ENCODE data around the gene ATP2B2. TPM values are rescaled to one million over a fixed set of nuclear protein-coding genes. Genes with fewer than 3 reads are reported as not detected.

The ATP2B2 gene
- total RNA-seq (2014; rRNA removed; shearing (Covaris generic)) = 0.04 and 0.21 TPM in 2 replicates

DNA sequence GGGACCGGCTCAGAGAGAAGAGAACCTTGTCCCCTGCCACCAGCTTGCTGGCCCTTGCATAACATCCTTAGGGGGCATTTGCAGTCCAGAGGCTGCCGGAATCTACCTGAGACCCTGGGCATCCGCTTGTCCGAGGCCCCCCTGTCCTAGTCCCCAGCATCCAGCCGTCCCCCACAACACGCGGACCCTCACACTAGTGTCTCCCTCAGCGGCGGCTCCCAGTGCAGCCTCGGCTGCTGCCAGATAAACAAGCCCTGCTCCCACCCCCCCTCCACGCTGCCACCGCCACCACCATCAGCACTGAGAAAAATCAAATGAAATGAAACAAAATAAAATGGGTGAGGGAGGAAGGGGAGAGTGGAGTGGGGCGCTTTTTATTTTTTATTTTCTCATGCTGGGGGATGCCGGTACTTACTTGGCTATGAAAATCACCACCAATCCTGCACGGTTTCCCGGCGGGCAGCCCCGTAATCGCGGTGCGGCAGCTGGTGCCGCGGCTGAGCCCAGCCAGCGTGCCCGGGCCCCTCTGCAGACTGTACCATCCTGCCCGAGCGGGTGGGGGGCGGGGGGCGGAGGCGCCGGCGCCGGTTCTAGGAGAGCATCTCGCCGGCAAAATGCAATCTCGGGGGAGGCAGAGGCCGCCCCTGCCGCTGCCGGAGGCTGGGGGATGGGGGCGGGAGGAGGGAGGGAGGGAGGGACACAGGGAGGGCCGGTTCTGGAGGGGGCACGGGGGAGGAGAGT, at the start of gene ATP2B2:
ATP2B2 (minus strand) TSS at position 537 of the 741 bp plus-strand sequence. CDS start 56,043 bp downstream, outside the sequence.
- DNase-seq = peak; percentile 95
- peaks cover 8% of the 10 kb centered on the region for H3K27me3 ChIP-seq (ENCODE audit: control insufficient read depth, insufficient read depth, low read length)
- H3K4me3 ChIP-seq (ENCODE audit: insufficient read depth, low read depth, low read length) = peak within 1 kb of the TSS; percentile 28; the same call in 1 of the 2 replicates
- no peaks in the 10 kb centered on the region for H3K36me3 ChIP-seq (replicated peaks; ENCODE audit: control insufficient read depth, insufficient read depth, low read length)

DNA sequence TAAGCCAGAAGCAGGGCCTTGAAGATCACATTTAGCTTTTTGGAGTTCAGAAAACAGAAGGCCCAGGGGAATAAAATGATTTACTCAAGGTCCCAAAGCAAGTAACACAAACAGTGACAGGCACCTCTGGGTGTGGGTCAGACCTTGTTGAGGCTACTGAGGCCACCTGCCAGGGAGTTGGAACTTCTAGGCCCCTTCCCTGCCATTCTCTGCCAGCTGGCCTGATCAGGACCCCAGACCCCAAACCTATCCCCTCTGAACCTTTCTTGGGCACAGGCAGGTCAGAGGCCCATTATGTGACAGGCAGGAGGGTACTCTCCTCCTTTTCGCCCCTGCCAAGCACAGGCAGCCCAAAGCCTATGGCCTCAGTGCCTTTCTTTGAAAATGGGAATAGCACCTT, 49.4 kb upstream of the ATP2B2 start:
- no peak overlapping the region for H3K4me3 ChIP-seq (ENCODE audit: insufficient read depth, low read depth, low read length)
- H3K36me3 ChIP-seq (replicated peaks; ENCODE audit: control insufficient read depth, insufficient read depth, low read length) = no peaks in the 10 kb centered on the region
- no peak for DNase-seq
- no peaks in the 10 kb centered on the region; the same call in 1 of the 2 replicates for H3K27me3 ChIP-seq (ENCODE audit: control insufficient read depth, insufficient read depth, low read length)

DNA sequence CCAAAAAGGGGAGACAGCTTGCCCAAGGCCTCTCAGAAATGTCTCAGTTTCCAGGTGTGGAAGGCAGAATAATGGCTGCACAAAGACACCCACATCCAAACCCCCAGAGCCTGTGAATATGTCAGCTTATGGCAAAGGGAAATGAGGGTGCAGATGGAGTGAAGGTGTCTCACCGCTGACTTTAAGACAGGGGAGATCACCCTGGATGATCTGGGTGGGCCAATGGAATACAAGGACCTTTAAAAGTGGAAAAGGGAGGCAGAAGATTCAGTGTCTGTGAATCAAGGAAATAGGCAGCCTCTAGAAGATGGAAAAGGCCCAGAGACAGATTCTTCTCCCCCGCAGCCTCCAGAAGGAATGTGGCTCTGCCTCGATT, 48.8 kb upstream of the ATP2B2 start:
- Histone ChIP-seq H3K36me3 (replicated peaks; ENCODE audit: control insufficient read depth, insufficient read depth, low read length) (no peaks in the 10 kb centered on the region), H3K4me3 (ENCODE audit: insufficient read depth, low read depth, low read length) (no peak overlapping the region), H3K27me3 (ENCODE audit: control insufficient read depth, insufficient read depth, low read length) (no peaks in the 10 kb centered on the region; the same call in 1 of the 2 replicates)
- DNase-seq = no peak

DNA sequence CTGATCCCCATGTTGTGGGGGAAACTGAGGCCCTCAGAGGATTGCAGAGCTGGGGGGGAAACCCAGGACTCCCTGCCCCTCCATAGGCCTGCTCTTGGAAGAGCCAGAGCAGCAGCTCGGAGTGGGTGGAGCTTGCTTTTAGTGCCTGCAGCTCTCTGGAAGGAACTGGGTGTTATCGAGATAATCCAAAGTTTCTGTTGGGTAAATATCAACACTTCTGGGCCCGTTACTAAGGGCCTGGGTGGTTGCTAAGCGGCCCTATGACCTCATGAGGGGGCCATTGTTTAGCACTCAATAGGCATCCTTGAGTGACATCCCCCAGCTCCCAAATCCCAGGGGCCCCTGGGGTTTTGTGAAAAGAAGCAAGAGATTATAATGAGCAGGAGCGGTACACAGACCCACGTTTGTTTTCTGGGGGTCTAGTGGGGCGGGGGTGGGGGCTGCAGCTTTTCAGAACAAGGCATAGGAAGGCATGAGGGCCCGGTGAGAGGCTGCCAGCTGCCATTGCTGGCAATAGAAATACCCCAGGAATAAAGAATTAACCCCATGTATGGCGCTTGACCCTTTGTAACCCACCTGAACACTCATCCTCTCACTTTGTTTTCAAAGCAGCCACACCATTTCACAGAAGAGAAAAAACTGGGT, 48.3 kb upstream of the ATP2B2 start:
- Histone ChIP-seq H3K4me3 (ENCODE audit: insufficient read depth, low read depth, low read length) (no peak overlapping the region), H3K36me3 (replicated peaks; ENCODE audit: control insufficient read depth, insufficient read depth, low read length) (no peaks in the 10 kb centered on the region), H3K27me3 (ENCODE audit: control insufficient read depth, insufficient read depth, low read length) (no peaks in the 10 kb centered on the region; the same call in 1 of the 2 replicates)
- DNase-seq = peak; percentile 88

DNA sequence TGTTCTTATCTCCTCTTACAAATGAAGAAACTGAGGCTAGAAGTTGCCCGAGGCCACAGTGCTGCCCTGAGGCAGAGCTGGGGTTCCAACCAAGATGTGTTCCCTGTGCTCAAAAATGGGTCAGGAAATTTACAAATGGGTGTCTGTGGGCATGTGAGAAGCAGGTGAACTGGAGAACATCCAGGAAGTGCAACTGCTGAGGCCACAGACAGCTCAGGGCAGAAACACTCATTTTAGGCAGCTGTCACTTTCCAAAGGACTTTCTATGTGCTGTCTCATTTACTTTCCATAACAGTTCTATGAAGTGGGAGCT, 47.2 kb upstream of the ATP2B2 start:
- Histone ChIP-seq H3K36me3 (replicated peaks; ENCODE audit: control insufficient read depth, insufficient read depth, low read length) (no peaks in the 10 kb centered on the region), H3K4me3 (ENCODE audit: insufficient read depth, low read depth, low read length) (no peak overlapping the region), H3K27me3 (ENCODE audit: control insufficient read depth, insufficient read depth, low read length) (no peaks in the 10 kb centered on the region)
- DNase-seq = no peak

DNA sequence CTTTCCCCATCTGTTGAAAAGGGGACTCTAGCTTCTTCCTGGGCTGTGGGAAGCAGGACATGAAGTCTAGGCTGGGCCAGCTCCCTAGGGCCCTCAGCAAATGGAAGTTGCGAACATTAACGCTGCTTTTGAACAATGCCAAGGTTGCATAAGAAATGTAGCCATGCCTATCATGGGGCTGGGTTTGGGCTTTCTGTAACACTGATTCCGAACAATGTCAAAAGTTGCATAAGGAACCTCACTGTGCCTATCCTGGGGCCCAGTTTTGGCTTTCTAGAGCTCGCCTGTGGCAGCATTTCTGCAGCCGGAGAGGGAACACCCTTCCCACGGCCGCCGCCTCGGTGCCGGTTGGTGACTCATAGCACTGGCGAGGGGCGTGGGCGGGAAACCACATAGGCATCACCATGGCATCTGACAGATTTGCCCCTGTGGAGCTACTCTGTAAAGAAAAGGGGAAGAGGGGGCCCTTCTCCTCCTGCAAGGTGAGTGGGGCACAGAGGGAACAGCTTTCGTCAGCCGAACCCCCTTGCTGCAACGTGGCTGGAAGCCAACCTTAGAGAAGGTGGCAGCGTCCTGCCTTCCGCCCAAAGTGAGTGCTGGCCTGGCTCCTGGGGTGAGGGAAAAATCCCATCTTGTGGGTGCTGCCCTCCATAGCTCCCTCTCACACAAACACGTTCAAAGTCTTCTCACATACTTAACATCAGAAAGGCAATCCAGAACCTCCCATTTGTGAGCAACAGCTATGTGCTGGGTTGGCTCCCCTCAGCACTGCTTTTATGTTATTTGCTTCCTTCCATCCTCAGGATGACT, 46.6 kb upstream of the ATP2B2 start:
- Histone ChIP-seq H3K4me3 (ENCODE audit: insufficient read depth, low read depth, low read length) (no peak overlapping the region), H3K36me3 (replicated peaks; ENCODE audit: control insufficient read depth, insufficient read depth, low read length) (no peaks in the 10 kb centered on the region), H3K27me3 (ENCODE audit: control insufficient read depth, insufficient read depth, low read length) (no peaks in the 10 kb centered on the region)
- DNase-seq = no peak

DNA sequence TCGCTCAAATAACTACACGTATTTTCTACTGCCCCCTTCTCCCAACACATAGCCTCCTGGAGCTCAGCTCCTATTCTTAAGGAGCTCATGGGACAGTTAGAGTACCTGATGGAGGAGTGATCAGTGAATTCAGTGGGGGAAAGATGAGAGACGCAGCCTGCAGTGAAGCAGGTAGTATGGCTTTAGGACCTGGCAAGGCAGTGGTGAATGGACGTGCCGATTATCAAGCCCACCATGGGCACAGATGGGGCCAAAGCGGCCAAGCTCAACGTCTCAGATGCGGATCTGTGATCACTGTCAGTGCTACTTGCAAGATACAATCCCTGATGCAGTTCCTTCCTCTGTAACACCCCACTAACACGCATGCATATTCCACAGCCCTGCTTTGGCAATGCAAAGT, 45.8 kb upstream of the ATP2B2 start:
- Histone ChIP-seq H3K4me3 (ENCODE audit: insufficient read depth, low read depth, low read length) (no peak overlapping the region), H3K27me3 (ENCODE audit: control insufficient read depth, insufficient read depth, low read length) (no peaks in the 10 kb centered on the region), H3K36me3 (replicated peaks; ENCODE audit: control insufficient read depth, insufficient read depth, low read length) (no peaks in the 10 kb centered on the region)
- DNase-seq = no peak

DNA sequence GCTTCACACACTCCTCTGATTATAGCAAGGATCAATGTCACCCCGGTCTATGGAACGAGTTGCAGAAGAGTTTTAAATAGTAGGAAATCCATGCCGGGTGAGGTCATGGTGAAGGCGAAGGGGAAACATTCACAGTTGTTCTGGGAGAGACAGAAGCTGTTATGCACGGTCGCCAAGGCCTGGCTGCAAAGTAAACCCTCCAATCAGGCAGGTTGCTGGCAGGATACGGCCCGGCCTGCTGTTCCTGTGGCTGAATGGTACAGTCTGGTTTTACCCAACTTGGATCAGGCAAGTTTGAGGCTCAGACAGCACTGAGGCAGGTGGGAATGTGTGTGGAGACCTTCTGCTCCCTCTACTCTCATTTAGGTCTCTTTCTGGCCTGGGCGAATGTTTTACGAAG, 45.3 kb upstream of the ATP2B2 start:
- no peak for DNase-seq
- Histone ChIP-seq H3K4me3 (ENCODE audit: insufficient read depth, low read depth, low read length) (no peak overlapping the region), H3K36me3 (replicated peaks; ENCODE audit: control insufficient read depth, insufficient read depth, low read length) (no peaks in the 10 kb centered on the region), H3K27me3 (ENCODE audit: control insufficient read depth, insufficient read depth, low read length) (no peaks in the 10 kb centered on the region)

DNA sequence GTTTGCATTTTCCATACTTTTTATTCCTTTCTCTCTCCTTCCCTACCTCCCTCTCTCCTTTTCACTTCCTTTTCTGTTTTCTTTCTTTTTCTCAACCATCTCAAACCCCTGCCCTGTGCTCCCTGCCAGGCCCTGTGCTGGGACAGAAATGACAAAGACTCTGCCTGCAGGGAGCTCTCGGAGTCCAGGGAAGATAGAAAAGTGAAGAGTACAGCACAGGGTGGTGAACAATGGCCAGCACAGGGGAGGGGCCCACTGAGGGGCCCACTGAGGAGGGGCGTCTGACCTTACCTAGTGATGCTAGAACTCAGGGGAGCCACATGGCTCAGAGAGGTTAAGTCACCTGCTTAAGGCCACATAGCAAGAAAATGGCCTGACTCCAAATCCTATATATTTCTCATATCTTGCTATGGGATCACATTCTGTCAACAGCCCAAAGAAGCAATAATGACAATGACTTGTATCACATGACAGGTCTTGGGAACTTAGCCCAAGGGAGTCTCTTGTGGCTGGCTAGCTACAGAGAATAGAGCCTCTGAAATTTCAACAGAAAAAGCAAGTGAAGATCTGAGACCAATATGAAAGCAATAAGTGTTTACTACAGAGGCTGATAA, 44.3 kb upstream of the ATP2B2 start:
- H3K4me3 ChIP-seq (ENCODE audit: insufficient read depth, low read depth, low read length) = no peak overlapping the region
- no peak for DNase-seq
- no peaks in the 10 kb centered on the region for H3K36me3 ChIP-seq (replicated peaks; ENCODE audit: control insufficient read depth, insufficient read depth, low read length)
- no peaks in the 10 kb centered on the region for H3K27me3 ChIP-seq (ENCODE audit: control insufficient read depth, insufficient read depth, low read length)

DNA sequence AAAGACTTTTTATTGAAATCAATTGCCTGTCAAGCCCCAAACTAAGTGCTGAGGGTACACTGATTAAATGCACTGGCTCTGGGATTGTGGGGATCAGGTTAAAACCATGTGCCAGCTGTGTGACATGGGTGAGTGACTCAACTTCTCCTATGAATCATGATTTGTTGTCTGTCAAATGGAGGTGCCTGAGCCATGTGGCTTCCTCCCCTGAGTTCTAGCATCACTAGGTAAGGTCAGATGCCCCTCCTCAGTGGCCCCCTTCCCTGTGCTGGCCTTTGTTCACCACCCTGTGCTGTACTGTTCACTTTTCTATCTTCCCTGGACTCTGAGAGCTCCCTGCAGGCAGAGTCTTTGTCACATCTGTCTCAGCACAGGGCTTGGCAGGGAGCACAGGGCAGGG, 43.6 kb upstream of the ATP2B2 start:
- H3K4me3 ChIP-seq (ENCODE audit: insufficient read depth, low read depth, low read length) = no peak overlapping the region
- DNase-seq = no peak

DNA sequence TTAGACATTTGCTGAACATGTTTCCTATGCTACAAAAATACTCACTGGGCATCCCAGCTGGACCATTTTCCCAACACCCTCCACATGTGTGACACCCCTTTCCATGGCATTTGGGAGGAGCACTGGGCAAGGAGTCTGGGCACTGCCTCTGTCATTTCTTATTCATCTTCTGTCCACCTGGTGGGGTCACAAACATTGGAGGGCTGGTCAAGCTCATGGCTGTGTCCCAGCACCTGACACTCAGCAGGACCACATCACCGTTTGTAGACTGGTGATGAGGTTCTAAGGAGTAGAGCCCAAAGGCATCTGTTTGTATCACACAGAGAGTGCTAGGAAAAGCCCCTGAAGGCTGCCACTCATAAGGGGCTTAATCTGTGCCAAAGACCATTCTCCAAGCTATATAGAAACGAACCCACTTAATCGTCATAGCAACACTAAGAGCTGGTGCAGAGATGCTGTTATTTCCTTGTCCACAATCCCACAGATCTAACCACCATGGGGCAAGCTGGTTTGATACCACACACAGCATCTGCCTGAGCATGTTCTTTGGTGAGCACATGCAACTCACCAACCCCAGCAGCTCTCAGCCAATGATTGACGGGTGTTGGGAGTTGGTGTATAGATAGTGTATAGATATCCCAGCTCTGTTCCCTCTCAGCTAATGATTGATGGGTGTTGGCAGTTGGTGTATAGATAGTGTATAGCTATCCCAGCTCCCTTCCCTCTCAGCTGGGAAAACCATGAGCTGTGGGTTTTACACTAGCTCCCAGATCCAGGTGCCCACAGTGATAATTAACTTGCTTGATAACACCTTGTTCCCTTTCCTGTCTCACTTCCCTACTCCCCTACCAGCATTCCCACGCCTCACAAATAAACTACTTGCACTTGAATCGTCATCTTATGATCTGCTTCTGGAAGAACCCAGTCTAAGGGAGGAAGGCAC, 42.7 kb upstream of the ATP2B2 start:
- H3K27me3 ChIP-seq (ENCODE audit: control insufficient read depth, insufficient read depth, low read length) = no peaks in the 10 kb centered on the region
- no peaks in the 10 kb centered on the region for H3K36me3 ChIP-seq (replicated peaks; ENCODE audit: control insufficient read depth, insufficient read depth, low read length)
- DNase-seq = no peak
- H3K4me3 ChIP-seq (ENCODE audit: insufficient read depth, low read depth, low read length) = no peak overlapping the region

More for the DNA sequence above, 43.6 kb upstream of the ATP2B2 start:
- Histone ChIP-seq H3K27me3 (ENCODE audit: control insufficient read depth, insufficient read depth, low read length) (no peaks in the 10 kb centered on the region), H3K36me3 (replicated peaks; ENCODE audit: control insufficient read depth, insufficient read depth, low read length) (no peaks in the 10 kb centered on the region)

DNA sequence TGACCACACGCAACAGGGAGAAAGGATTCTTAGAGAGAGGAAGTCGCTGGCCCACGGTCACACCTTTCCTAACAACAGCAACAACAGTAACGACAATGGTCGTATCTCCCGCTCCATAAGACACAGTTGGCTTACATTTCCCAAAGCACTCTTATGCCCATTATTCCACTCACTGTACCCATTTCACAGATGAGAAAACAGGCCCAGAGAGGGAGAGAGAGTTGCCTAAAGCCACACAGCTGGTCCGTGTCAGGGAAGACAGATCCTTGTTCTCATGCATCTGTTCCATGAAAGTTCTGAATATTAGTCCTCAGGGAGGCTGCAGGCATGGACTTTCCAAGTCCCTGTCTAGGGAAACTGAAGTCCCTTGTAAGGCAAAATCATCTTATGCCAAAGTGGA, 42.0 kb upstream of the ATP2B2 start:
- Histone ChIP-seq H3K4me3 (ENCODE audit: insufficient read depth, low read depth, low read length) (no peak overlapping the region), H3K36me3 (replicated peaks; ENCODE audit: control insufficient read depth, insufficient read depth, low read length) (no peaks in the 10 kb centered on the region), H3K27me3 (ENCODE audit: control insufficient read depth, insufficient read depth, low read length) (no peaks in the 10 kb centered on the region)
- no peak for DNase-seq

DNA sequence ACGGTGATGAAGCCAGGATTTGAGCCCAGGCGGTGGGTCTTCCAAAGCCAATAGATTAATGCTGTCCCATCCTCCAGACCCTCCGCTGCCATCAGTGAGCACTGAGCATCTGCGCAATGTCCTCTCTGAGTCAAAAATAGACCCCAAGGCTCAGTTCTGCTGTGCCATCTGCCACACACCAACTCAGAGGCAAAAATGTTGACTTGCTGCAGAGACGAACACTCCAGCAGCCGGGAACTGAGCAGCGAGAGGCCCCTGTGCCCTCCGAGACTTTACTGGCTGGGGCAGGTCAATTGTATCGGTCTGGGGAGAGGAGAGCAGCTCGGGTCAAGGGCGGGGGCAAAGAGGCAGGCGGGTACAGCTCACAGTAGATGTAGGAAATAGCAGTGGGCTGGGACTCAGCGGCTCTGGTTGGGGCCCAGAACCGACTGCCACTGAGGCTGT, 41.5 kb upstream of the ATP2B2 start:
- H3K4me3 ChIP-seq (ENCODE audit: insufficient read depth, low read depth, low read length) = no peak overlapping the region
- DNase-seq = no peak
- H3K36me3 ChIP-seq (replicated peaks; ENCODE audit: control insufficient read depth, insufficient read depth, low read length) = no peaks in the 10 kb centered on the region
- H3K27me3 ChIP-seq (ENCODE audit: control insufficient read depth, insufficient read depth, low read length) = no peaks in the 10 kb centered on the region

All from H7 (cell line).